ENCODE measurements around the gene KIF4B. TPM values are rescaled to one million over a fixed set of nuclear protein-coding genes. Genes with fewer than 3 reads are reported as not detected.

The KIF4B gene
- total RNA-seq, 3 donors from 2014 or later (not counting 1 experiment from before 2014, with no cell fraction given), result not detected

DNA sequence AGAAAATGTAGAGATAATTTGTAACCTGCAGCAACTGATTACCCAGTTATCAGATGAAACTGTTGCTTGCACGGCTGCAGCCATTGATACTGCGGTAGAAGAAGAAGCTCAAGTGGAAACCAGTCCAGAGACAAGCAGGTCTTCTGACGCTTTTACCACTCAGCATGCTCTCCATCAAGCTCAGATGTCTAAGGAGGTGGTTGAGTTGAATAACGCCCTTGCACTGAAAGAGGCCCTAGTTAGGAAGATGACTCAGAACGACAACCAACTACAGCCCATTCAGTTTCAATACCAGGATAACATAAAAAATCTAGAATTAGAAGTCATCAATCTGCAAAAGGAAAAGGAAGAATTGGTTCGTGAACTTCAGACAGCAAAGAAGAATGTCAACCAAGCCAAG lies 1.7 kb downstream of the KIF4B start:
- 72% methylated on average over 4 of the region's 6 CpGs for whole genome bisulfite sequencing (ENCODE audit: insufficient coverage)
- H3K27me3 Mint-ChIP-seq (ENCODE audit: low read depth in 2 of 2), result peaks cover 13 to 48% of the 10 kb centered on the region in 2 donors
- ATAC-seq, result no peak
- H3K27ac Mint-ChIP-seq, result no peak overlapping the region
- intact Hi-C loops (cut with micrococcal nuclease), result no loop called here
- H3K36me3 Mint-ChIP-seq, result no peaks in the 10 kb centered on the region
- Histone ChIP-seq H3K4me3 (ENCODE audit: low read length) (no peak overlapping the region), H3K9me3 (ENCODE audit: control insufficient read depth, insufficient read depth, low read length) (no peaks in the 10 kb centered on the region), H3K4me1 (ENCODE audit: control insufficient read depth, insufficient read depth, low read length) (no peaks in the 10 kb centered on the region), H3K27me3 (ENCODE audit: control insufficient read depth, insufficient read depth, low read length) (no peaks in the 10 kb centered on the region), H3K36me3 (ENCODE audit: control insufficient read depth, insufficient read depth, low read length) (no peaks in the 10 kb centered on the region), H3K27ac (ENCODE audit: low read length) (no peak overlapping the region)
- no peak for DNase-seq
- H3K4me1 Mint-ChIP-seq, result no peaks in the 10 kb centered on the region
- TF ChIP-seq, protein P1, sequence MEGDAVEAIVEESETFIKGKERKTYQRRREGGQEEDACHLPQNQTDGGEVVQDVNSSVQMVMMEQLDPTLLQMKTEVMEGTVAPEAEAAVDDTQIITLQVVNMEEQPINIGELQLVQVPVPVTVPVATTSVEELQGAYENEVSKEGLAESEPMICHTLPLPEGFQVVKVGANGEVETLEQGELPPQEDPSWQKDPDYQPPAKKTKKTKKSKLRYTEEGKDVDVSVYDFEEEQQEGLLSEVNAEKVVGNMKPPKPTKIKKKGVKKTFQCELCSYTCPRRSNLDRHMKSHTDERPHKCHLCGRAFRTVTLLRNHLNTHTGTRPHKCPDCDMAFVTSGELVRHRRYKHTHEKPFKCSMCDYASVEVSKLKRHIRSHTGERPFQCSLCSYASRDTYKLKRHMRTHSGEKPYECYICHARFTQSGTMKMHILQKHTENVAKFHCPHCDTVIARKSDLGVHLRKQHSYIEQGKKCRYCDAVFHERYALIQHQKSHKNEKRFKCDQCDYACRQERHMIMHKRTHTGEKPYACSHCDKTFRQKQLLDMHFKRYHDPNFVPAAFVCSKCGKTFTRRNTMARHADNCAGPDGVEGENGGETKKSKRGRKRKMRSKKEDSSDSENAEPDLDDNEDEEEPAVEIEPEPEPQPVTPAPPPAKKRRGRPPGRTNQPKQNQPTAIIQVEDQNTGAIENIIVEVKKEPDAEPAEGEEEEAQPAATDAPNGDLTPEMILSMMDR (IDR thresholded peaks at IDR 0.05), result no peak
- no peaks in the 10 kb centered on the region for H3K9me3 Mint-ChIP-seq
- no peak overlapping the region for H3K4me3 Mint-ChIP-seq

DNA sequence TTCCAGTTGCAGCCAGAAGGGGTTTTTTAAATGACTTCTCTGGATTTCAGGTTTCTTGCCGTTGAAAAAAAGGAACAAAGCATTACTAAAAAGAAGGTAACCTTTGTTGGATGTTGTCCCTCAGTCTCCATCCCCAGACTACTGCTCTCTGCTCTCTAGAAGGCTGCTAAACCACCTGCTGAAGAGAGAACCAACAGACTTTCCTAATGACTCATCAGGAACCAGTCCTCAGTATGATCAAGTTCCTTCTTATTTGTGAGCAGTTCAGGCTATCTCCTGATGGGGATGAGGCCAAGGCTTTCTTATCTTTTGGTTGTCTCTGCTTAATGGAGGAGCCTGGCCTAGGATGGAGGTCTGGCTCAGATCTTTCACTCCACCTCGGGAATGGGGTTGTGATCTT lies 4.1 kb downstream of the KIF4B start:
- no peaks in the 10 kb centered on the region for H3K36me3 Mint-ChIP-seq

DNA sequence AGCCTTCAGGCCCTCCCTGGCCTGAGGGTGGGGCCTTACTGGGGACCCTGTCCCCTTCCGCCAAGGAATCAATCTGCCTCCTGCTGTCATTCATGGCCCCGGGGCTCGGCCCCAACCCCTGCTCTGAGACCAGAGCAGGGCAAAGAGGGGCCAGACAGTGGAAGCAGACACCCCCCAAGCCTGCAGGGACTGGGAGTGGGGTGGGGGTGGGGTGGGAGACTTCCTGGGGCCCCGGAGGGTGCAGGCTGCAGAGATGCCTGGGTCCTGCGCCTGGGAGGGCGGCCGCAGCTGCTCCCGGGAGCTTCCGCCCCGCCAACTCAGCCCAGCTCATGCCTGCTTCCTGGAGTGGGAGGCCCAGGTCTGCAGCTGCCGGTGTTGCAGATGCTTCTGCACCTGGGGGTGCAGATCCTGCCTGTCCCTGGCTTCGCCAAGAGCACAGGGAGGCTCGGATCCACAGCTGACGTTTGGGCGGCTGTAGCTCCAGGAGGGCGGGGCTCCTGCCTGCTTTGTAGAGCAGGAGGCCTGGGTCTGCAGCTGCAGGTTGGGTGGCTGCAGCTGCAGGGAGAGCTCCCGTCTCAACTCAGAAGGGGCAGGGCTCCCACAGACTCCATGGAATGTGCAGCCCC lies 6.2 kb downstream of the KIF4B start:
- H3K36me3 ChIP-seq (ENCODE audit: control insufficient read depth, insufficient read depth, low read length), result no peaks in the 10 kb centered on the region
- Mint-ChIP-seq H3K27me3 (ENCODE audit: low read depth in 2 of 2) (peaks cover 11 to 19% of the 10 kb centered on the region in 2 donors), H3K36me3 (no peaks in the 10 kb centered on the region), H3K4me1 (no peaks in the 10 kb centered on the region), H3K9me3 (no peaks in the 10 kb centered on the region), H3K4me3 (no peak overlapping the region), H3K27ac (no peak overlapping the region)
- no peaks in the 10 kb centered on the region for H3K27me3 ChIP-seq (ENCODE audit: control insufficient read depth, insufficient read depth, low read length)
- no peaks in the 10 kb centered on the region for H3K9me3 ChIP-seq (ENCODE audit: control insufficient read depth, insufficient read depth, low read length)
- no peak overlapping the region for H3K4me3 ChIP-seq (ENCODE audit: low read length)
- ATAC-seq, result no peak
- WGBS (ENCODE audit: insufficient coverage), result 89% methylated on average over 17 of the region's 17 CpGs
- no peak for DNase-seq
- H3K4me1 ChIP-seq (ENCODE audit: control insufficient read depth, insufficient read depth, low read length), result no peaks in the 10 kb centered on the region
- intact Hi-C loops (cut with micrococcal nuclease), result no loop called here
- TF ChIP-seq, protein P1 (IDR thresholded peaks at IDR 0.05), result no peak
- no peak overlapping the region for H3K27ac ChIP-seq (ENCODE audit: low read length)

More for the DNA sequence above, 4.1 kb downstream of the KIF4B start:
- H3K36me3 ChIP-seq (ENCODE audit: control insufficient read depth, insufficient read depth, low read length), result no peaks in the 10 kb centered on the region
- no peak overlapping the region for H3K4me3 ChIP-seq (ENCODE audit: low read length)
- no peak overlapping the region for H3K4me3 Mint-ChIP-seq
- H3K27ac Mint-ChIP-seq, result no peak overlapping the region
- H3K4me1 Mint-ChIP-seq, result no peaks in the 10 kb centered on the region
- no peaks in the 10 kb centered on the region for H3K9me3 Mint-ChIP-seq
- DNase-seq, result no peak
- no peak overlapping the region for H3K27ac ChIP-seq (ENCODE audit: low read length)
- peaks cover 10 to 36% of the 10 kb centered on the region in 2 donors for H3K27me3 Mint-ChIP-seq (ENCODE audit: low read depth in 2 of 2)
- TF ChIP-seq, protein P1 (IDR thresholded peaks at IDR 0.05), result no peak
- ATAC-seq, result no peak
- no peaks in the 10 kb centered on the region for H3K9me3 ChIP-seq (ENCODE audit: control insufficient read depth, insufficient read depth, low read length)
- WGBS (ENCODE audit: insufficient coverage), result 67% methylated on average over 2 of the region's 2 CpGs
- H3K27me3 ChIP-seq (ENCODE audit: control insufficient read depth, insufficient read depth, low read length), result no peaks in the 10 kb centered on the region
- intact Hi-C loops (cut with micrococcal nuclease), result no loop called here
- H3K4me1 ChIP-seq (ENCODE audit: control insufficient read depth, insufficient read depth, low read length), result no peaks in the 10 kb centered on the region

DNA sequence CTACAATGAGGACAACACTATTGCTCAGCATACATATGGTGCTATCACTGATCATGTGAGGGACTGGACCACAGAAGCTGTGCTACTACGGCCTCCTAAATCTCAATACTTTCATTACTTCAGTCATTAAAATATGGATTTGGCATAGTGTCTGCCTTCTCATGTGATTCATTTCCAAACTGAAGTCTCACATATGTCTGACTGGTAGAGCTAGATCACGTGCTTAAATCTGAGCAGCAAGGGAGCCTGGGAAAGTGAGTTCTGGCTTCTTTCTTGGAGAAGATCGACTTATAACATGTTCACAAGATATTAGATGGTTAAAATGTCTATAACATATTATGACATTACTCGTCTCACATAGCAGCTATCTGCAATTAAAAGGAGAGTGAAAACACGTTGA lies 8.3 kb downstream of the KIF4B start:
- H3K4me3 Mint-ChIP-seq, result no peak overlapping the region
- H3K27ac Mint-ChIP-seq, result no peak overlapping the region
- Histone ChIP-seq H3K27me3 (ENCODE audit: control insufficient read depth, insufficient read depth, low read length) (no peaks in the 10 kb centered on the region), H3K4me1 (ENCODE audit: control insufficient read depth, insufficient read depth, low read length) (no peaks in the 10 kb centered on the region), H3K4me3 (ENCODE audit: low read length) (no peak overlapping the region), H3K27ac (ENCODE audit: low read length) (no peak overlapping the region), H3K36me3 (ENCODE audit: control insufficient read depth, insufficient read depth, low read length) (no peaks in the 10 kb centered on the region), H3K9me3 (ENCODE audit: control insufficient read depth, insufficient read depth, low read length) (no peaks in the 10 kb centered on the region)
- 77% methylated on average over 3 of the region's 5 CpGs for WGBS (ENCODE audit: insufficient coverage)
- DNase-seq, result no peak
- H3K36me3 Mint-ChIP-seq, result no peaks in the 10 kb centered on the region
- intact Hi-C loops (cut with micrococcal nuclease), result no loop called here
- H3K4me1 Mint-ChIP-seq, result no peaks in the 10 kb centered on the region
- H3K9me3 Mint-ChIP-seq, result no peaks in the 10 kb centered on the region
- no peak for ATAC-seq
- peaks cover 0 to 6% of the 10 kb centered on the region in 2 donors for H3K27me3 Mint-ChIP-seq (ENCODE audit: low read depth in 2 of 2)
- TF ChIP-seq, protein P1 (IDR thresholded peaks at IDR 0.05), result no peak
